OCI-M1 (cell line): ENCODE results near the gene SFTPA1.
A peak's percentile ranks its signal among the peaks of the same experiment; 100 is the strongest.
"Not testable (repeated sequence)": the region's sequence is repeated elsewhere in the genome, so short reads cannot be mapped to it uniquely, and the experiment has no call there.

Source experiments
- DNase-seq: peaks from one replicate; lab custom pipeline; 2025; lab: John Stamatoyannopoulos, UW

Gene SFTPA1

GRCh38 chr10:79610601-79611191 is at the start of gene SFTPA1:
Gene SFTPA1, plus strand, starts transcription at chr10:79610939. Its CDS starts 887 bp downstream, at chr10:79611826.
- no peak for DNase-seq

- no peak for DNase-seq
Observed at GRCh38 chr10:79561257-79561656, 49.5 kb upstream of the SFTPA1 start.

GRCh38 chr10:79562135-79562756 is 48.5 kb upstream of the SFTPA1 start:
- peak; percentile 76 for DNase-seq

- no peak for DNase-seq
Observed at GRCh38 chr10:79563426-79563825, 47.3 kb upstream of the SFTPA1 start.

GRCh38 chr10:79570624-79571023 is 40.1 kb upstream of the SFTPA1 start:
- not testable (repeated sequence) for DNase-seq

- DNase-seq = no peak
Observed at GRCh38 chr10:79579361-79579760, 31.4 kb upstream of the SFTPA1 start.

GRCh38 chr10:79581044-79581443 is 29.7 kb upstream of the SFTPA1 start:
- DNase-seq = no peak

GRCh38 chr10:79582096-79582495 is 28.6 kb upstream of the SFTPA1 start:
- no peak for DNase-seq

- not testable (repeated sequence) for DNase-seq
Observed at GRCh38 chr10:79582954-79583353, 27.8 kb upstream of the SFTPA1 start.

- no peak for DNase-seq
Observed at GRCh38 chr10:79583488-79584024, 27.2 kb upstream of the SFTPA1 start.

GRCh38 chr10:79585870-79586527 is 24.7 kb upstream of the SFTPA1 start:
- DNase-seq = no peak

- DNase-seq = no peak
Observed at GRCh38 chr10:79586933-79587332, 23.8 kb upstream of the SFTPA1 start.

GRCh38 chr10:79588800-79589199 is 21.9 kb upstream of the SFTPA1 start:
- DNase-seq = no peak

- DNase-seq = no peak
Observed at GRCh38 chr10:79593377-79593776, 17.4 kb upstream of the SFTPA1 start.

- not testable (repeated sequence) for DNase-seq
Observed at GRCh38 chr10:79594565-79594964, 16.2 kb upstream of the SFTPA1 start.

- DNase-seq = no peak
Observed at GRCh38 chr10:79595510-79595909, 15.2 kb upstream of the SFTPA1 start.

GRCh38 chr10:79599644-79600043 is 11.1 kb upstream of the SFTPA1 start:
- not testable (repeated sequence) for DNase-seq

GRCh38 chr10:79601939-79602338 is 8.8 kb upstream of the SFTPA1 start:
- no peak for DNase-seq

GRCh38 chr10:79602953-79603352 is 7.8 kb upstream of the SFTPA1 start:
- DNase-seq = no peak

- DNase-seq = no peak
Observed at GRCh38 chr10:79604294-79604693, 6.4 kb upstream of the SFTPA1 start.

GRCh38 chr10:79605308-79605707 is 5.4 kb upstream of the SFTPA1 start:
- no peak for DNase-seq

- DNase-seq = peak; percentile 57
Observed at GRCh38 chr10:79608505-79609375, 2.0 kb upstream of the SFTPA1 start.
